PC-3 (cell line): ENCODE measurements around the gene TULP3. TPM values are rescaled to one million over a fixed set of nuclear protein-coding genes. Genes with fewer than 3 reads are reported as not detected.
A peak's percentile ranks its signal among the peaks of the same experiment; 100 is the strongest.

Source experiments
- ATAC-seq: fragments of 200-7000 bp; cut with Tn5 transposase; 2 replicates; pipeline ENCODE4 v1.9.1; 2020; ENCODE audit warnings: mild to moderate bottlenecking, moderate library complexity
- BruUV-seq: library from RNA; stranded (reverse); fragments of 400-500 nt; replicated peaks from 2 replicates; lab custom pipeline; 2021; lab: Mats Ljungman, UMichigan
- CTCF ChIA-PET: fragments of 300-600 bp; sonication (Branson Sonifier 250); formaldehyde crosslinking; loops from one replicate; lab custom pipeline; 2022; ENCODE audit warnings: antibody characterized with exemption; lab: Charles Lee
- POLR2A ChIA-PET: fragments of 300-600 bp; sonication (Branson Sonifier 250); formaldehyde crosslinking; loops from one replicate; lab custom pipeline; 2022; ENCODE audit warnings: antibody characterized with exemption; ENCODE audit not compliant: unreplicated experiment; lab: Charles Lee
- DNase-seq: peaks from one replicate; pipeline ENCODE4 v3.0.0-alpha.2; 2015
- H2AFZ ChIP-seq: fragments of 300-600 bp; sonication (generic); 2 replicates; pipeline ENCODE4 v1.6.0; 2016; ENCODE audit warnings: antibody characterized with exemption, low read length
- H3F3A ChIP-seq: fragments of 300-600 bp; sonication (generic); one replicate; pipeline ENCODE4 v1.6.0; 2017; ENCODE audit warnings: antibody characterized with exemption, low read length, control low read depth, mild to moderate bottlenecking; ENCODE audit not compliant: unreplicated experiment
- H3K27ac ChIP-seq: fragments of 300-600 bp; sonication (generic); 2 replicates; pipeline ENCODE4 v1.5.1; 2016; ENCODE audit warnings: mild to moderate bottlenecking, low read length
- H3K27me3 ChIP-seq: fragments of 300-600 bp; sonication (generic); 2 replicates; pipeline ENCODE4 v1.6.1; 2016; ENCODE audit warnings: low read length, mixed read lengths
- H3K36me3 ChIP-seq: fragments of 300-600 bp; sonication (generic); 2 replicates; pipeline ENCODE4 v1.6.1; 2016; ENCODE audit warnings: low read depth, mixed run types, low read length, mixed read lengths
- H3K4me1 ChIP-seq: fragments of 300-600 bp; sonication (generic); 2 replicates; pipeline ENCODE4 v1.5.1; 2016; ENCODE audit warnings: low read length; ENCODE audit not compliant: insufficient read depth
- H3K4me2 ChIP-seq: fragments of 300-600 bp; sonication (generic); 2 replicates; pipeline ENCODE4 v1.6.0; 2016; ENCODE audit warnings: low read length
- H3K4me3 ChIP-seq: fragments of 300-600 bp; sonication (generic); 2 replicates; pipeline ENCODE4 v1.5.1; 2016; ENCODE audit warnings: mild to moderate bottlenecking, low read length, mixed read lengths
- H3K79me2 ChIP-seq: fragments of 300-600 bp; sonication (generic); 2 replicates; pipeline ENCODE4 v1.6.1; 2017; ENCODE audit warnings: low read length, mixed read lengths
- H3K9ac ChIP-seq: fragments of 300-600 bp; sonication (generic); 2 replicates; pipeline ENCODE4 v1.6.0; 2016; ENCODE audit warnings: mild to moderate bottlenecking, low read length
- H3K9me2 ChIP-seq: fragments of 300-600 bp; sonication (generic); replicated peaks from 2 replicates; pipeline ENCODE4 v1.6.1; 2016; ENCODE audit warnings: mixed run types, low read length, mixed read lengths
- H3K9me3 ChIP-seq: fragments of 300-600 bp; sonication (generic); 2 replicates; pipeline ENCODE4 v1.6.1; 2016; ENCODE audit warnings: low read length, mixed read lengths
- H4K20me1 ChIP-seq: fragments of 300-600 bp; sonication (generic); 2 replicates; pipeline ENCODE4 v1.6.1; 2016; ENCODE audit warnings: low read length, mixed read lengths
- EZH2 ChIP-seq: fragments of 300-600 bp; sonication (generic); IDR thresholded peaks from one replicate; pipeline ENCODE4 v1.6.1; 2017; ENCODE audit warnings: antibody characterized with exemption, mild to moderate bottlenecking, low read length; ENCODE audit not compliant: unreplicated experiment
- EZH2phosphoT487 ChIP-seq: fragments of 300-600 bp; sonication (generic); IDR thresholded peaks from 2 replicates; pipeline ENCODE4 v1.6.1; 2018; ENCODE audit warnings: mild to moderate bottlenecking, antibody characterized with exemption, low read length, borderline replicate concordance
- intact Hi-C: fragments of 100-400 bp; cut with micrococcal nuclease; formaldehyde crosslinking; loops from 2 replicates; pipeline ENCODE4 v1.9.0; 2023
- total RNA-seq: library from RNA; depleted of rRNA; stranded (reverse); fragments of >200 nt; gene quantifications from 2 replicates; pipeline ENCODE4 v1.2.3, GENCODE V29; 2014
- TF ChIP-seq, protein P1 (sequence below): fragments of 300-600 bp; sonication (generic); conservative IDR thresholded peaks from 2 replicates; pipeline ENCODE4 v1.5.1; 2017; ENCODE audit warnings: antibody characterized with exemption, low read depth, mild to moderate bottlenecking, low read length

TULP3 gene
- total RNA-seq, 1 experiment from 2014 or later: 22.6 TPM

DNA sequence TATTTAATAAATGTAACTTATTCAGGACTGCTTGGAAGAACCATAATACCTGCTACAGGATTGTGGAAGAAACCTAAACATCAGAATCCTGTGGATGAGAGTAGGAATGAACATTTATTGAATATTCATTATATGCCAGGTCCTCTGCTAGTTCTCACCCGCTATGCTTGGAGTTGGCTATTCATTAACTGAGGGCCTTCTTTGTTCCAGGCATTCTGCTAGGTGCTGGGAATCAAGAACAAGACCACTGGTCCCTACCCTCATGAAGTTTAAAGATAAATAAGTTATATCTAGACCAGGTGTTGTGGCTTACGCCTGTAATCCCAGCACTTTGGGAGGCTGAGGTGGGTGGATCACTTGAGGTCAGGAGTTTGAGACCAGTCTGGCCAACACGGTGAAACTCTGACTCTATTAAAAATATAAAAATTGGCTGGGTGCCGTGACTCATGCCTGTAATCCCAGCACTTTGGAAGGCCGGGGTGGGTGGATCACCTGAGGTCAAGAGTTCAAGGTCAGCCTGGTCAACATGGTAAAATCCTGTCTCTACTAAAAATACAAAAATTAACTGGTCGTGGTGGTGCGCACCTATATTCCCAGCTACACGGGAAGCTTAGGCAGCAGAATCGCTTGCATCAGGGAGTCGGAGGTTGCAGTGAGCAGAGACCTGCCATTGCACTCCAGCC is 3.8 kb upstream of the TULP3 start:
- no peak overlapping the region for H3K9ac ChIP-seq
- no TSS peak for BruUV-seq
- peaks cover 9% of the 10 kb centered on the region for H3K4me1 ChIP-seq
- 0 out of 2 replicates have a peak, but pooled peaks cover 3% of the 10 kb centered on the region for H4K20me1 ChIP-seq
- H3K4me3 ChIP-seq: no peak overlapping the region
- CTCF ChIA-PET: no interaction called here
- no peak for TF ChIP-seq EZH2phosphoT487
- TF ChIP-seq, protein P1, sequence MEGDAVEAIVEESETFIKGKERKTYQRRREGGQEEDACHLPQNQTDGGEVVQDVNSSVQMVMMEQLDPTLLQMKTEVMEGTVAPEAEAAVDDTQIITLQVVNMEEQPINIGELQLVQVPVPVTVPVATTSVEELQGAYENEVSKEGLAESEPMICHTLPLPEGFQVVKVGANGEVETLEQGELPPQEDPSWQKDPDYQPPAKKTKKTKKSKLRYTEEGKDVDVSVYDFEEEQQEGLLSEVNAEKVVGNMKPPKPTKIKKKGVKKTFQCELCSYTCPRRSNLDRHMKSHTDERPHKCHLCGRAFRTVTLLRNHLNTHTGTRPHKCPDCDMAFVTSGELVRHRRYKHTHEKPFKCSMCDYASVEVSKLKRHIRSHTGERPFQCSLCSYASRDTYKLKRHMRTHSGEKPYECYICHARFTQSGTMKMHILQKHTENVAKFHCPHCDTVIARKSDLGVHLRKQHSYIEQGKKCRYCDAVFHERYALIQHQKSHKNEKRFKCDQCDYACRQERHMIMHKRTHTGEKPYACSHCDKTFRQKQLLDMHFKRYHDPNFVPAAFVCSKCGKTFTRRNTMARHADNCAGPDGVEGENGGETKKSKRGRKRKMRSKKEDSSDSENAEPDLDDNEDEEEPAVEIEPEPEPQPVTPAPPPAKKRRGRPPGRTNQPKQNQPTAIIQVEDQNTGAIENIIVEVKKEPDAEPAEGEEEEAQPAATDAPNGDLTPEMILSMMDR: no peak
- no peak for TF ChIP-seq EZH2
- no peaks in the 10 kb centered on the region for H3K27me3 ChIP-seq
- intact Hi-C loops: loop anchor here (5.0 kb wide), 1 partner anchor 155 kb away; no protein-coding TSS in a partner anchor
- H3F3A ChIP-seq: no peaks in the 10 kb centered on the region
- ATAC-seq (no peak), DNase-seq (no peak)
- H3K9me2 ChIP-seq: no peaks in the 10 kb centered on the region
- H3K9me3 ChIP-seq: no peaks in the 10 kb centered on the region
- H2AFZ ChIP-seq: no peak overlapping the region
- POLR2A ChIA-PET: interaction anchor here (0.6 kb wide), 1 partner anchor 66 kb away, joined by 4 read pairs; no protein-coding TSS in a partner anchor
- H3K4me2 ChIP-seq: no peak overlapping the region
- H3K27ac ChIP-seq: no peak overlapping the region
- H3K36me3 ChIP-seq: peaks cover 15% of the 10 kb centered on the region
- H3K79me2 ChIP-seq: peaks cover 22% of the 10 kb centered on the region

DNA sequence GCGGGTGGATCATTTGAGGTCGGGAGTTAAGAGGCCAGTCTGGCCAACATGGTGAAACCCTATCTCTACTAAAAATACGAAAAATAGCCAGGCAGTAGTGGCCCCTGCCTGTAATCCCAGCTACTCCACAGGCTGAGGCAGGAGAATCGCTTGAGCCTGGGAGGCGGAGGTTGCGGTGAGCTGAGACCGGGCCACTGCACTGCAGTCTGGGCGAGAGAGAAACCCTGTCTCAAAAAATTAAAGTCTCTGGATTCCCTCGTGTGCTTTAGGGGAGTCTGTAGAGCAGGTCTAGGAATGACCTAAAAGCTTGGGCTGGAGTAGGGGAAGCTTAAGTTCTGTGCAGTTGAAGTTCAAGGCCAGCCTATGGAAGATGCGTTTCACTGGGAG is 697 bp upstream of the TULP3 start:
- no peaks in the 10 kb centered on the region for H3K9me2 ChIP-seq
- ChIA-PET CTCF (interaction anchor here (1.1 kb wide), 1 partner anchor 151 kb away, joined by 3 read pairs; no protein-coding TSS in a partner anchor), POLR2A (no interaction called here)
- H3K4me2 ChIP-seq: peak overlapping the region; percentile 98
- no TSS peak for BruUV-seq
- H3K27me3 ChIP-seq: no peaks in the 10 kb centered on the region
- H2AFZ ChIP-seq: peak overlapping the region; percentile 88
- H3K4me3 ChIP-seq: peak overlapping the region; percentile 99
- peak overlapping the region; percentile 69 for H3K9ac ChIP-seq
- no peaks in the 10 kb centered on the region for H3F3A ChIP-seq
- peaks cover 33% of the 10 kb centered on the region for H3K79me2 ChIP-seq
- TF ChIP-seq EZH2: no peak
- TF ChIP-seq, protein P1: no peak
- no peak for TF ChIP-seq EZH2phosphoT487
- peaks cover 21% of the 10 kb centered on the region for H3K4me1 ChIP-seq
- DNase-seq (no peak), ATAC-seq (peak; percentile 2; the same call in 1 of the 2 replicates)
- H3K36me3 ChIP-seq: peaks cover 15% of the 10 kb centered on the region
- 0 out of 2 replicates have a peak, but pooled peaks cover 3% of the 10 kb centered on the region for H4K20me1 ChIP-seq
- intact Hi-C loops: loop anchor here (2.0 kb wide), 1 partner anchor 13 kb away; the partner anchor contains the start of genes FOXM1 and RHNO1
- H3K27ac ChIP-seq: 0 out of 2 replicates have a peak overlapping the region, but pooled peaks have one; percentile 27
- no peaks in the 10 kb centered on the region for H3K9me3 ChIP-seq
